ENCODE data around the gene SLC25A44. TPM values are rescaled to one million over a fixed set of nuclear protein-coding genes. Genes with fewer than 3 reads are reported as not detected.

Gene SLC25A44
- total RNA-seq, 1 experiment from 2014 or later: 32.5 TPM

GRCh38 chr1:156146769-156147405 lies 47.0 kb upstream of the SLC25A44 start:
- CTCF ChIA-PET: interaction anchor here (3.3 kb wide), 1 partner anchor 79 kb away, joined by 55 read pairs; no protein-coding TSS in a partner anchor
- DNase-seq: no peak
- Mint-ChIP-seq H3K4me3 (ENCODE audit: low read depth, unreplicated experiment) (no peak overlapping the region), H3K27me3 (ENCODE audit: unreplicated experiment) (peaks cover 37% of the 10 kb centered on the region), H3K9me3 (ENCODE audit: low read depth, unreplicated experiment) (no peaks in the 10 kb centered on the region), H3K36me3 (ENCODE audit: insufficient read depth, unreplicated experiment) (peaks cover 34% of the 10 kb centered on the region), H3K4me1 (ENCODE audit: low read depth, unreplicated experiment) (peaks cover 21% of the 10 kb centered on the region), H3K27ac (ENCODE audit: unreplicated experiment) (no peak overlapping the region)
- no peak for TF ChIP-seq CTCF (IDR thresholded peaks at IDR 0.05; ENCODE audit: unreplicated experiment)
- intact Hi-C loops (cut with micrococcal nuclease; ENCODE audit: unreplicated experiment): loop anchor here (1.0 kb wide), 1 partner anchor 78 kb away; no protein-coding TSS in a partner anchor
- no TSS peak for BruUV-seq (replicated peaks)

DNA sequence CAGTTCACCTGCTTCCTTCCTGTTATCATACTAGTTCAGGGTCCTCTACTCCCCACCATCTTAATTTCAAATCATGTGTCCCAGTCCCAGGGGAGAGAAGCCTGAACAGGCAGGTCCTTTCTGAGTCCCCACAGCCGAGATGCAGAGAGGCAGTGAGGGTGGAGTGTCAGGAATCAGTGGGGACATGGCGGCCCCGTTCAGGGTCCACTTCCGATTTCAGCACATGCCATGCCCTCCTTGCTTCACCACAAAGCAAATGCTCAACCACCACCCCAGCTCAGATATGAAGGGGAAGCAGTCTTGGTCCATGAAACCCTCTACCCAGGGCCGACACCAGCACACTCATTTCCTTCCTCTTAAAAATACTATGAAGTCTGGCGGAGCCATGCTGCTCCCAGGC lies 45.7 kb upstream of the SLC25A44 start:
- no TSS peak for BruUV-seq (replicated peaks)
- peaks cover 37% of the 10 kb centered on the region for H3K27me3 Mint-ChIP-seq (ENCODE audit: unreplicated experiment)
- H3K4me3 Mint-ChIP-seq (ENCODE audit: low read depth, unreplicated experiment): no peak overlapping the region
- no peak overlapping the region for H3K27ac Mint-ChIP-seq (ENCODE audit: unreplicated experiment)
- peaks cover 26% of the 10 kb centered on the region for H3K36me3 Mint-ChIP-seq (ENCODE audit: insufficient read depth, unreplicated experiment)
- CTCF ChIA-PET: interaction anchor here (3.3 kb wide), 1 partner anchor 77 kb away, joined by 55 read pairs; no protein-coding TSS in a partner anchor
- H3K9me3 Mint-ChIP-seq (ENCODE audit: low read depth, unreplicated experiment): no peaks in the 10 kb centered on the region
- DNase-seq: no peak
- H3K4me1 Mint-ChIP-seq (ENCODE audit: low read depth, unreplicated experiment): peaks cover 32% of the 10 kb centered on the region
- TF ChIP-seq CTCF (IDR thresholded peaks at IDR 0.05; ENCODE audit: unreplicated experiment): no peak
- intact Hi-C loops (cut with micrococcal nuclease; ENCODE audit: unreplicated experiment): no loop called here

DNA sequence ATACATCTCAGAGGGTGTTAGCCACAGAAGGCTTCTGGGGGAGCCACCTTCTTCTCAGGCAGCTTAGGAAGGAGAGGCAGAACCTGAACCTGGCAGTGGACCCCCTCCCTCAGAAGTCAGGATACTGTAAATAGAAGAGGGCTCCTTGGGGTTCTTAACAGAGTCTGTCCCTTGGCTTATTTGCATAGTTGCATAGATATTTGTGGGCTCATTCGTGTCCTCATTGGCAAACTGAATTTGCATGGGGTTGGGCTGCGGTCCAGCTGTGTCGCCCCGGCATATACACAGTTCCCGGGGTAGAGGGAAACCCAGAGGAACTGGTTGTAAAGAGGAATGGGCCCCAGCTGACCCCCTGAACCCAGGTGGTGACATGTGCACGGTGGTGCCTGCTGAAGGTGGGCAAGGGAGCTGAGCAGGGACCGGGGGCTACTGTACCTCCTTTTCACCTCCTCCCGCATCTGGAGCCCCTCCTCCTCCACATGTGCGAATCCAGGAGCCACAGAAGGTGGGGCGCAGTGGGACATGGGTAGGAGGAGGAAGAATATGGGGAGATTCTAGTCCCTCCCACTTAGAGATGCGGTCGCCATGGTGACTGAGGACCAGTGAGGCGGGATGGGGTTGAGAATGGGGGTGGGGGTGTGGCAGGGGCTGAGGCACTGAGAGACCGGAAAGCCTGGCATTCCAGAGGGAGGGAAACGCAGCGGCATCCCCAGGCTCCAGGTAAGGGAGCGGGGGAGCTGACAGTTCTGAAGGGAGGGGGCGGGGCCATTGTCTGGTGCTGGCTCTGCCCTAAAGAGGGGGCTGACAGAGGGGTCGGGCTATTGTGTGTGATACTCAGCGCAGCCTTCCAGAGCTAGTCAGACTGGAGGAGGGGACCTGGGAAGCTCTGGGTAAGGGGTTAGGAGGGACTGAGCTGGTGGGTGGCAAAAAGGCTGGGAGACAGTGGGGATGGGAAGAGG lies 44.3 kb upstream of the SLC25A44 start:
- CTCF ChIA-PET: interaction anchor here (0.9 to 1.1 kb wide), 2 partner anchors 75 to 170 kb away, joined by 3 to 4 read pairs; no protein-coding TSS in a partner anchor
- Mint-ChIP-seq H3K9me3 (ENCODE audit: low read depth, unreplicated experiment) (no peaks in the 10 kb centered on the region), H3K4me3 (ENCODE audit: low read depth, unreplicated experiment) (no peak overlapping the region), H3K4me1 (ENCODE audit: low read depth, unreplicated experiment) (peaks cover 33% of the 10 kb centered on the region), H3K27ac (ENCODE audit: unreplicated experiment) (peak overlapping the region; percentile 57), H3K36me3 (ENCODE audit: insufficient read depth, unreplicated experiment) (peaks cover 17% of the 10 kb centered on the region), H3K27me3 (ENCODE audit: unreplicated experiment) (peaks cover 48% of the 10 kb centered on the region)
- no peak for TF ChIP-seq CTCF (IDR thresholded peaks at IDR 0.05; ENCODE audit: unreplicated experiment)
- DNase-seq: no peak
- BruUV-seq (replicated peaks): no TSS peak
- intact Hi-C loops (cut with micrococcal nuclease; ENCODE audit: unreplicated experiment): no loop called here

DNA sequence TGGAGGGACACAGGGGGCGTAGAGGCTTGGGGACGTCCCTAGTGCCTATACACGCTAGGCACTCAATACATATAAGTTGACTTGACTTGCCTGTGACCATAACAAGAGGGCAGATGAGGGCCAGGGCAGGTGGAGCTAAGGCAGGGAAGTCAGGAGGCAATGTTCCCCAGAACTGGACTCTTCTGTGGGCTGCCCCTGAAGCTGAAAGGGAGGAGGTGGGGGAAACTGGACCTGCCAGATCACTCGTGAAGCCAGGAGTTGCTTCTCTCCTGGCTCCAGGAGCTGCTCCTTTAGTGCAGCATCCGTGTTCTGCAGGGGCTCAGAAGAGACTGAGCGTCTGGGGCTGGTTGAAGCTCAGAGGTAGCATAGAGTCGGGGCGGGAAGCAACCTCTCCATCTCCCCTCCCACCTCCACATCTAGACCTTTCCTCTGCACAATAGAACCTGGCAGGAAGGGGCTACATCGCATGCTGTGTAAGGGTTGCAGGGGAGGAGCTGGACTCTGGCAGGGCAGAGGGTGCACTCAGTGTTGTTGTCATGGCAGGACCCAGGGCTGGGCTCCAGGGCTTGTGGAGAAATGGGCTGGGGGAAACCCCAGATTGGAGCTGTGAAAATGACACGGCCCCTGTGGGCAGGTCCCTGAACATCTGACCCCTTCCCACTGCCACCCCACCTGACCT lies 43.4 kb upstream of the SLC25A44 start:
- Mint-ChIP-seq H3K4me1 (ENCODE audit: low read depth, unreplicated experiment) (peaks cover 26% of the 10 kb centered on the region), H3K36me3 (ENCODE audit: insufficient read depth, unreplicated experiment) (peaks cover 13% of the 10 kb centered on the region), H3K27me3 (ENCODE audit: unreplicated experiment) (peaks cover 48% of the 10 kb centered on the region), H3K9me3 (ENCODE audit: low read depth, unreplicated experiment) (no peaks in the 10 kb centered on the region), H3K27ac (ENCODE audit: unreplicated experiment) (peak overlapping the region; percentile 57), H3K4me3 (ENCODE audit: low read depth, unreplicated experiment) (no peak overlapping the region)
- no TSS peak for BruUV-seq (replicated peaks)
- CTCF ChIA-PET: interaction anchor here (0.9 to 1.1 kb wide), 2 partner anchors 75 to 170 kb away, joined by 3 to 4 read pairs; no protein-coding TSS in a partner anchor
- intact Hi-C loops (cut with micrococcal nuclease; ENCODE audit: unreplicated experiment): no loop called here
- no peak for DNase-seq
- no peak for TF ChIP-seq CTCF (IDR thresholded peaks at IDR 0.05; ENCODE audit: unreplicated experiment)

All from Calu3 (cell line).